ENCODE data around the gene MUTYH.

DNA sequence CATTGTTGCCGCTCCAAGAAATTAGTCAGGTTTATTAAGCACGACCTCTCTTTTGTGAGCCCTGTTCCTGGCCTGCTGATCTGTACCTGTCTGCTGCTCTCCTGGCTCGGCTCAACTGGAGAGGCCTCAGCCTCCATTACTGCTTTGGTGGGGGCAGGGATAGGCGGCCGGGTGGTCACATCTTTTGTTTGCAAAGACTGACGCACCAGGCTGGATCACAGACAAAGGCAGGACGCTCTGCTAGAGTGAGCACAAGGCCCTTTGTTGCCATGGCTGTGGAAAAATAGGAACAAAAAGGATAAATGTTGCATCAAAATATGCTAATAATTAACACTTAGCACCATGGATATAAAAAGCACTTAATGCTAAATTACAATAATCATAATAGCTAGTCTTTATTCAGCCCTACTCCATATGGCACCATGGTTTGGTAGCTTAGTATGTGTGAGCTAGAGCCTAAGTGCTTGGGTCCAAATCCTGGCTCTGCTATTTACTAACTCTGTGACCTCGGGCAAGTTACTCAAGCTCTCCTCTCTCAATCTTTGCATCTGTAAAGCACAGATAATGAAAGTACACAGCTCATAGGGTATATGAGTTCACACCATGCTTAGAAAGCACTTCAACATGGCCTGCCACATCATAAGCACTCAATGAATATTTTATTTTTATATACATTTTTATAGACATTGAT, 42.4 kb downstream of the MUTYH start:
- TF ChIP-seq, protein P1, sequence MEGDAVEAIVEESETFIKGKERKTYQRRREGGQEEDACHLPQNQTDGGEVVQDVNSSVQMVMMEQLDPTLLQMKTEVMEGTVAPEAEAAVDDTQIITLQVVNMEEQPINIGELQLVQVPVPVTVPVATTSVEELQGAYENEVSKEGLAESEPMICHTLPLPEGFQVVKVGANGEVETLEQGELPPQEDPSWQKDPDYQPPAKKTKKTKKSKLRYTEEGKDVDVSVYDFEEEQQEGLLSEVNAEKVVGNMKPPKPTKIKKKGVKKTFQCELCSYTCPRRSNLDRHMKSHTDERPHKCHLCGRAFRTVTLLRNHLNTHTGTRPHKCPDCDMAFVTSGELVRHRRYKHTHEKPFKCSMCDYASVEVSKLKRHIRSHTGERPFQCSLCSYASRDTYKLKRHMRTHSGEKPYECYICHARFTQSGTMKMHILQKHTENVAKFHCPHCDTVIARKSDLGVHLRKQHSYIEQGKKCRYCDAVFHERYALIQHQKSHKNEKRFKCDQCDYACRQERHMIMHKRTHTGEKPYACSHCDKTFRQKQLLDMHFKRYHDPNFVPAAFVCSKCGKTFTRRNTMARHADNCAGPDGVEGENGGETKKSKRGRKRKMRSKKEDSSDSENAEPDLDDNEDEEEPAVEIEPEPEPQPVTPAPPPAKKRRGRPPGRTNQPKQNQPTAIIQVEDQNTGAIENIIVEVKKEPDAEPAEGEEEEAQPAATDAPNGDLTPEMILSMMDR (IDR thresholded peaks at IDR 0.05), result no peak
- TF ChIP-seq POLR2A (IDR thresholded peaks at IDR 0.05), result no peak
- no peak for TF ChIP-seq POLR2AphosphoS5 (IDR thresholded peaks at IDR 0.05)

All from stomach (tissue), 4 donors.